COLO668 (cell line): Measurements from ENCODE around the gene EMC10.

Experiments
- DNase-seq: peaks from one replicate; lab custom pipeline; 2025; ENCODE audit not compliant: unreplicated experiment; lab: John Stamatoyannopoulos, UW

The EMC10 gene

GRCh38 chr19:50537769-50538230 is 61.5 kb downstream of the EMC10 start:
- peak; percentile 76 for DNase-seq
